GM21515 (cell line): ENCODE measurements around the gene RUNX1.

ENCODE experiments used
- ATAC-seq: cut with Tn5 transposase; IDR thresholded peaks from one replicate; pipeline ENCODE4 v1.9.1; 2021; ENCODE audit not compliant: unreplicated experiment

RUNX1 gene

DNA sequence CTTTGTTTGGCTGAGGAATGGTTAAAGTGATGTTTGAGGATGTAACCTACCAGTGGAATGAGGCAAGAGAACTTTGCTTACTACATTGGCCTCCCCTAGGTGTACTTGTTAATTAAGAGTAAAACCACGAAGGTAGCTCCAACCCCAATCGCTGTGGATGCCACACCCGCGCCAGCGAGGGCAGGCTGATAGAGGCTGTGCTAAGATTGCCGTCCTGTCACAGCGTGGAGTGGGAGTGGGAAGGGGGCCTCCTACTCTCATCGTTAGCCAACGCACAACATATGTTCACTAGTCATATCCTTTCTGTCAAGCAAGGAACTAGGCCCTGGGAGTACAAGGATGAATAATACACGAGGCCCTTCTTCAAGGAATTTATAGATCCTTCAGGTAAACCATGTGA, 99.6 kb downstream of the RUNX1 start:
- no peak for ATAC-seq

DNA sequence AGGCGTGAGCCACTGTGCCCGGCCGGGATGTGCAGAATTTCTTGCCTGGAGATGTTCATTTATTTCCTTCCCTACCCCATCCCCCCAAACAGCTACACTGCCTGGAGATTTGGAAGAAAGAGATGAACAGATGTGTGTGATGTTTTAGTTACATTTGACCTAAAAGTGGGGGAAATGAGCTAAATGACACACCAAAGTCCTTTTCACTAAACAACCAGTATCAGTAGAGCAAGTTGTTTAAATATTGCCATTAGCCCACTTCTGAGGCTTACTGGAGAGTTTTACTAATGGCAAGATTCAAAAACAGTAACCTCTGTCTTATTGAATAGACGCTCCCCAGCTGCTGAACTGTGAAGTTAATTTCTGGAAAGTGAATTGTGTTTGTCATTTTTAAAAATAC, 100.1 kb downstream of the RUNX1 start:
- no peak for ATAC-seq

DNA sequence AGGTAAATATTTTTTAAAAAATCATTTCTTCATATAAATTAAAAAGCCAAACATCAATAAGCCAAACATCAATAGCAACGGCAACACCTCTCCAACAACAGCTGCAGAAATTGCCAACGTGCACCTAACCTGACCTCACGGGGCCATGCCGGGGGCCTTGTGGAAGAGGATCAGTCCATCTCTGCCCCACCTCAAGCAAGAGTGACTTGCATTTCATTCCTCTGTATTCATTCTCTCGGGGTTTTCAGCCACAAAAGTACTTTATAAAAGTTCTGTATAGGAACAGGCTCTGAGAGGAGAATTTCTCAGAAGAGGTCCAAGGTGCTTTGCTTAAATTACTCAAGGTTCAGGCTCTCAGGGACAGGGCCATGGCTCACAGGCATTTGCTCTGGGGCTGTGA, 100.9 kb downstream of the RUNX1 start:
- ATAC-seq = no peak

DNA sequence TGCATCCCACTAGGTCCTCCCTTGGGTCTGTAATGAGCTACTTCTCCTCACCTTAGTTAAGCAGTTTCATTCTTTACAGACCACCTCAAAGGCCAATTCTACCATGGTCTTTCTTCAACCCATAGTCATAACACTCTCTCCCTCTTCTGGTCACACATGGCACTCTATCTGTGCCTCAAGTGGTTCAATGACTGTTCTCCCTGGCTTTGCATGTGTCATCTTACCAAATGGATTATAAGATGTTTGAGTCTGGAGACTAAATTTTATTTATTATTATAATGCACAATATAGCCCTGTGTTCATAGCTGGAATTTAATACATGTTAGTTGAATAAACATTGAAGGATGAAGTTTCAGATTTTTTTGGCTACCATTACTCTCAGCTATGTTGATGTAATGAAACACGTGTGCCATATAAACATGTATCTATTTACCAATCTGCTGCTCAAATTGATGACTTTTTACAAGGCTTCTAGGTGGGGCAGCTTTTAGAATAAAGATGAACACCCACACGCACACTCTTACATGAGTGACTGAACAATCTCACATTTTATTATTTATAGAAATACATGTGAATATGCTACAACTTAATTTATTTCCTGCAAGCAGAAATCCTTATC, 102.1 kb downstream of the RUNX1 start:
- ATAC-seq = no peak

DNA sequence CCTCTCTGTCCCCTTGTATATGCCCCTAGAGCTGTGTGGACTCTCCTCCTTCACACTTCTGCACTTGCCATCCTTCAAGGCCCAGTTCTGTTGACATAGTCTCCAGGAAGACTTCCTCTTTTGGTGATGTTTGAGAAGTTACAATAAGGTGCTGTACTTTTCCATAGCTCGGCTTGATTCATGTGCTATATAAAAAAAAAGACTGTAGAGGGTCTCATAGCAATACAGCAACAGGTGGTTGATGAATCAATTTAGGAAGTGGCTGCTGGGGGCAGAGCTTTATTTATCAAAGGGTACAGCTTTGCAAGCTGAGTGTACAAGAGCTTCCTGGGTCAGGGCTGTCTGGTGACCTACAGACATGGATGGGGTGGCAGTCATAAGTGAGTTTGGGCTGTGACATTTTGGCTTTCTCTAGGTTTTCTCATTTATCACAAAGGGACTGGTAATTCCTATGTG, 102.7 kb downstream of the RUNX1 start:
- ATAC-seq = no peak

DNA sequence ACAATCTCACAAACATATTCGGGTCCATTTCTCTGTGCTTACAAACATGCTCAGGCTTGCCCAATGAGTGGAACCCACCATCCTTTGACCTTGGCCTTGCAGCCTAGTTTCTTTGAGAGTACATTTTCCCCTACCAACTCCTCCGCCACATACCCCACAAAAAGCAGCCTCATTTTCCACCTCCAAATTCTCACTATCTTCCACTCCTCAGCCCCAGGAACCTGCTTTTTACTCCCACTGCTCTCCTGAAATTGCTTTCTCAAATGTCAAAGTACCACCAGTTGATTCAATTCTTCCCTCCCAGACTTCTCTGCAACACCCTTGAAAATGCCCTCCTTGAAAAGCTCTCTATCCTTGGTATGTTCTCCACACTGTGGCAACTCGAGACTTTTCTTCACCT, 103.8 kb downstream of the RUNX1 start:
- ATAC-seq = no peak

DNA sequence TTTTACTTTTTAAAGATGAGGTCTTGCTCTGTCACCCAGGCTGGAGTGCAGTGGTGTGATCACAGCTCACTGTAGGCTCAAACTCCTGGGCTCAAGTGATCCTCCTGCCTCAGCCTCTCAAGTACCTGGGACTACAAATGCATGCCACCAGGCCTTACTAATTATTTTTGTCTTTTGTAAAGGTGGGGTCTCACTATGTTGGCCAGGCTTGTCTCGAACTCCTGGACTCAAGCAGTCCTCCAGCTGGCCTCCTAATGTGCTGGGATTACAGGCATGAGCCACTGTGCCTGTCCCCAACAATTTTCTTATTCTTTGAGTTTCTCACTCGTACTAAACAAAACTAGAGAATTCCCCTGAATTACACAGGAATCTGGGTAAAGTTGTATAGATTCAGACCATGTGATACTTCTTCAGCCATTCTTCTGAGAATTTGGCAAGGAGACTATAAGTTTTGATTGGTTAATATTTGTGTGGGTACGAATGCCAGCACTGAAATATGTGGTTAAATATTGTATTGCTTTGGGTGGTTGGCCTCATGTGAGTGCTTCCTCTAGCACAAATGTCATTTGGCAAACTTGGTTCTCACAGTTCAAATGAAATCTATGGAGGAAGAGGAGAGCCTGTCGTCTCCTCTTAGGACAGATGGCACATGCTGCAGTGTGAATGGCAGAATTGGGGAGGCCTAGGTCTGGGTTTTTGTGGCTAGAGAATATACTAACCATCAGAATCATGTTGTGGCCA, 104.9 kb downstream of the RUNX1 start:
- no peak for ATAC-seq

DNA sequence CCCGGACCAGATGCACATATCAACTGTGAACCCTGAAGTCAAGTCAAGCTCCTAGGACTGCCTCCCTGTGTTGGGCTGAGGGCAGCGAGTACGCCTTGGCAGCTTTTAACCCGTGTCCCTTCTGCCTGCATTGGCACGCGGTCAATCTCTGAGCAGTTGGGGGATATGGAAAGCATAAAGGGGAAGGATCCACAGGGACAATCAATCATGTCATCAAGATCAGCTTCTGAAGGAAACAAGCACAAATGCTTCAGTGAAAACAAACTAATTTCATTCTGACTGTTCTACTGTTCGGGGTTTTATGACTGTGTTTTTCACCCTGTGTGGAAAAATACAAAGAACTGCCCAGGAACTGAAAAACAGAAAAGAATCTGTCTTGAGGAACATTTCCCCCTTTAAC, 106.2 kb downstream of the RUNX1 start:
- no peak for ATAC-seq

DNA sequence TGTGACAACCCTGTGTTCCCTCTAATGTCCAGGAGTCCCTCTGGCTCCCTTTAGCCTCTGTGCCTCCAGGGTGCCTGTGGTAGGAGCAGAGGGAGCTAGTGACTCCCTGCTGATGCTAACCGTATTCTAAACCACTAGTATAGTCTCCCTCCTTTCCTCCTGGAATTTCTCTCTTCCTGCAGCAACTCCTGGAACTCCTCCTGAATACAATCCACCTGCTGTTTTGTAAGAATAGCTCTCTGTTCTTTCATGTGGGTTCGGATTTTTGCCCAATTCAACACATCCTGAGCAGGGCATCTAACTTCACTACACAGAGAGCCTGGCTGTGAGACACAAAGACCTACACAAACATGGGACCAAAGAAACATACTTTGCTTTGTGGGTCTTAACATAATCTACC, 107.9 kb downstream of the RUNX1 start:
- ATAC-seq = no peak

DNA sequence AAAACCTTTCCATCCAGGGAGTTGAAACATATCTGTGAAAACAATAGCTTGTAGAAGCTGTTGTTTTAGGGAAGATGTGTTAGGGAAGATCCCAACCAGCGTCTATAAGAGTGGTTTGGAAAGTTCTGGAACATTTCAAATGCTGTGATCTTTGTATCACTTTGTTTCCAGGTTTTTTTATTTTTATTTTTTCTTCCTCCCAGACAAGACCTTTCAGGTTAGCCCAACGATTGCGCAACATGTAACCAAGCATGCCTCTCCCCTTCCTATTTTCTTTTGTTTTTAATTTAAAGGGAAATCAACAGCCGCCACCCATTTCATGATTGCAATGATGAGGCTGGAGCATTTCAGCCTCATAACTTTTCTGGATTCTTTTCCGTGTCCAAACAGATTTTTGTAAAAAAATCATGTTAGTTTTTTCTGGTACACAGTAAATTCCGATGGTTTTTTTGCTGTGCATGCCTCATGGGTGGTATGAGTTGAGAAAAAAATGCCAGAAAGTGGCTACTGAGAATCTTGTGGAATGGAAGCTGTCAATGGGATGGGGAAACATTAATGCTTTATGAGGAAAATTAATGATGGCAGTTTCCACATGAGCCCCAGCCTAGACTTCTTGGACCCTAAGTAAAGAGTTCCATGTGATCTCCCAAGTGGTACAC, 109.3 kb downstream of the RUNX1 start:
- no peak for ATAC-seq

DNA sequence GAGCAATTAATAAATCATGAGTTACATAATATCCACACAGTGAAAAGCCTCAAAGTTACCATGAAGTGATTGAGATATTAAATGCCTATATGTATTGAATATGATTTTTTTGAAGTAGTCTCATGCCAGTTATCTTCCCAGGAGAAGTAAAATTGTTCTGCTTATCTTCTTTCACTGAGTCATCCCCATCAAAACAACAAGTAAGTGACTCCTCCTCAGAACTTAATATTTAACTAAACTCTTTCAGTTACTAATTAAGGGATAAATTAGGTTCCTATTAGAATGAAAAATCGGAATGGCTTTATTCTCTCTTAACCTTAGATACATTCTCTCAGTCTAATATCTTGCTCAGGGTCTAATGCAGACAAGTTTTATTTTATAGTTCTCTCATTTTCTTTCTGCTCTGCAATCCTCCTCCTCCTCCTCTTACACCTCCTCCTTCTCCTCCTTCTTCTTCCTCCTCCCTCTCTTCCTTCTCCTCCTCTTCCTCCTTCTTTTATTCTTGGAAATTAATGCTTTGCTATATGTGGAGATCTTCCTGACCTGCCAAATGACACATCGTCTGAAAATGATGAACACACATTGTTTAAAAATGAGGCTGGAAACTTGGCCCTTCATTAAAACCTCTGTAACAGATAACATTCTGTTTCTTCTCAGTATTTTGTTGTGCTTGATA, 110.9 kb downstream of the RUNX1 start:
- no peak for ATAC-seq

DNA sequence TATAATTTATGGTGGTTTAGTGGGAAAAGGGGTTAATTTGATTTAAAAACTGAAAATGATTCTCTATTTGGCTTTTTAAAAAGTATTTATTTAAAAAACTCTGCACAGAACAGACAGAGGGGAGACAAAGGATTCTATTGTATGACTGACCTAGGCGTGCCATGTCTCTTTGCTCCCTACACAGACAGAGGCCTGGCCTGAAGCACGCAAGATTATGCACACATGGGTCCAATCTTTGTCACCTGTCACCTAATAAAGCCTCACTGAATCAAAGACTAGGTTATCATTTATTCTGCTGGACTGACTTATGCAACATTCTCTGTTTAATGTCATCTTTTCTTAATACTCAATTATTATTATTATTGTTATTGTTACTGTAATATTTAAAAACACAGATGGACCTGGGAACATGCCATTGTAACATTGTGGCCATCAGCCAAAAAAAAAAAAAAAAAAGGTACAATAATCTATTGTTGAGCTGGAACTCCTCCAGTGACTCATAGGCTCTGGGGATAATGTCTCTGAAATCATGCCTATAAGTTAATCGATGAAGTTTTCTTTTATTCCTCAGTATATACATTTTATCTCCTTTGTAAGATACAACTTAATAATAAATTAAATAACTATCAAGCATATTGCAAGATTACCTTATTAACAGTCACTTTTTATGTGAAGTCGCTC, 112.1 kb downstream of the RUNX1 start:
- no peak for ATAC-seq

DNA sequence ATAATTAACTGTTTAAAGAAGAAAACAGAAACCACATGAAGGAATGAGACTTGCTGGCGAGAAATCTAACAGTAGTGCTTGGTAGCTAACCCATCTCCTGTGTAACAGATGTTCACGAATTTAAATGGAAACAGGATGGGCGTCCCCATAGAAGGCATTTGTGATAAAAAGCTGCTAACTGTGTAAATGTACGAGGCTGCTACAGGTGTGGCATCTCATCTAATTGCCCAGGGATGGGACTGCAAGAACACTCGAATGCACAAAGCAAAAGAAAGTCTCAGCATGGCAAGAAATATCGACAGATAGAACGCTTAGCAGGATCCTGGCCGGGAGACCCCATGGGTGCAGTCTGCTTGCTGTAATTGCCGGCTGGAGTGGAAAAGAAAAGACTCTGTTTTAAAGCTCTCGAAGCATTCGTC, 112.7 kb downstream of the RUNX1 start:
- no peak for ATAC-seq

DNA sequence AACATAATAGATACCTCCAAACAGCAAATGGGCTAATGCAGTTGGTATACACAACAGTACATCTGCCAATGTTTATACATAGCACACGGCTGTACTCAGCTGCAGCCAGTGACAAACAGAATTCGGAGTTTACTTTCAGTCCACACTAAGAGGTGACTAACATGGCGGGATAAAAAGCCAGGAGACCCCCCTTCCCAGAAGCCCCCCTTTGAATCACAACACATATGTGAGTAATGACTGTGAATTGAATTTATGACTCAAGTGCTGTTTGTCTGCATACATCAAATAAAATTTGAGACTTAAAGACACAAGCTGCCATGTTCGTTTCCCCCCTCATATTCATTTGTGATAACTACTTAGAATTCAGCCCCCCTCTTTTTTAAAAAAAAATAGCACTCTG, 113.2 kb downstream of the RUNX1 start:
- ATAC-seq = no peak

DNA sequence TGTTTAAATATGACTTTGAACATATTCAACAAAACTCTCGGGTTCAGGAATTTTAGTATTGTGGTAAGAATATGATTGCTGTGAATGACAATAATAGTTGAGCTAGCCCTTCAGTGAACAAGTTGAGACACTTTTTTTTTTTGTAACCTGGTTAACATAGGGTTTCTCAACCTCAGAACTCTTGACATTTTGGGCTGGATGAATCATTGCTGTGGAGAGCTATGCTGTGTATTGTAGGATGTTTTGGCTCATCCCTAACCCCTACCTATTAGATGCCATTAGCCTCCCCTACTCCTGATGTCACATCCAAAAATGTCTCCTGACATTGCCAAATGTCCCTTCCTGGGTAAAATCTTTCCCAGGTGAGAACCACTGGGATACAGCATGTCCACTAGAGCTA, 113.7 kb downstream of the RUNX1 start:
- no peak for ATAC-seq

DNA sequence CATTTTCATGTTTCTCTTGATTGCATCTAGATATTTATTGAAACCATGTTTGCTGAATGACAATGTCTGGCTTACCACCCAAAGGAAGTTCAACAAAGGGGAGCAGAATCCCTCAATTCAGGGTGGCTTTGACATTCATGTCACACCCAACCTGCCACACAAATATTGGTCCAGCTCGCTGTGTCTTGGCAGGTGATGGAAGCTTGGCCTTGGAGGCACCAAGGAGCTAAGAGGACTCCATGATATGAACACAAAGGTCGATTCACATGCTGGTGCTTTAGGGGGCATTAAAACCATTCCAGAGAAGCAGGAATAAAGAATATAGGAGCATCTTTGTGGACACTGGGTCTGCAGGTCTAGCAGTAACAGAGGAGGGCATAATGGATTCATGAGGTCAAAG, 114.8 kb downstream of the RUNX1 start:
- ATAC-seq = no peak

DNA sequence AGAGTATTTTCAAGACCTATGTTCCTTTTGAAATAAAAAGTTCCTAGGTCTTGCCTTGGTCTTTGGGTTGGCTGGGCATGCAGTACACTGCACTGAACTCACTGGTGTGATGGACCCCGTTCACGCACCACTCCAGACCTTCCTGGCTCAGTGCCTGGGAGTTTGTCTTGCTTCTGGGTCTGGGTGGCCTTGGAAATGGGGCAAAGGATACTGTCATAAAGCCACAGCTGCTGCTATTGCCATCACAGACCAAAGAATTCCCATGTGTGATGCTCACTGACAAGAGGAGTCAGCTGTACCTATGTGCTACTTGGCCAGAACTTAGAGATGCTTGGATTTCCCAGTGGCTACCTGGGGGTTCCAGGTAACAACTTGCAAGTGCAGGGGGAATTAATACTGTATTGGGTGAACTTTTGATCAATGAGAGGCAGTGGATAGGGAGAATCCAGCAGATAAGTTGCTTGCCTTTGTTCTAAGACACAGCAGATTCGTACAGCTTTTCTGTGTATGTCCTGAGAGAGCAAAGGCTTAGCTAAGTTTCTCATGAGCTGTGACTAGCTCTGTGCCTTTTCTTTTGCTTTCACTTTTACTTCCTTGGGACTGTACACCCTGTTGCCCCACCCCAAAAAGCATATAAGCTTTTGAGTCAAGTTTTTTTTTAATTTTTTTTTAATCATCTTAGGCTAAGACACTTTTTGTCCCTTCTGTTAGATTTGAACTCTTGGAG, 115.3 kb downstream of the RUNX1 start:
- ATAC-seq = no peak

DNA sequence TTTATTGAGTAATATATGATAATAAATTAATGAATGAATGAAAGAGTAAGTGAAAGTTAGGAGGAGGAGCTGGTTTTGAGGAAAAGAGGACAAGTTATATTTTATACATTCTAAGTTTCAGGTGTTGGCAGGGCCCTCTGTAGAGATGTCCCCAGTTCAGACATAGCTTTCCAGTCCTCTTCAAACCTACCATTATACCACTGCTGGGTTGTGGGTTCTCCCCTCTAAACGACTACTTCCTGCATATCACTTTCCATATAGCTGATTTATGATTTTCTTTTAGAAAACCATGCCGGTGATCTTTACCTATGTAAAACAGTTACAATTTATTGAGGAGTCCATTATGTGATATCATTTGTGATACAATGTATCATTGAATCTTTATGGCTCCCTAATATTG, 116.9 kb downstream of the RUNX1 start:
- ATAC-seq = no peak

DNA sequence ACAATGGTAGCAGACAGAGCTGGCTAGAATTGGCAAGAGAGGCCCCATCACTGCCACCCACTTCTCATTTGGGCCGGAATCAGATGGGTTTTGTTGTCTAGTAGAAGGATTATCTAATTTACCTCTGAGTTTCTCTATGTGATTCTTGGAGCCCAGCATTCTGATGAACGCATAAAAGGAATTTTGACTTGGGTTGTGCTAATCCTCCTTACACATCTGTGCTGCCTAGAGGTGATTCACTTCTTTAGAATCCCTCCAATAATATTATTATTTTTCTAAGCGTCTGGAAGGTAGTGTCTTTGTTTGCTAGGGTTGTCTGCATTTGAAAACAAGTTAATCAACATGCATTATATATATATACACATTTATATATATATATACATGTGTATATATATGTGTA, 118.1 kb downstream of the RUNX1 start:
- no peak for ATAC-seq

DNA sequence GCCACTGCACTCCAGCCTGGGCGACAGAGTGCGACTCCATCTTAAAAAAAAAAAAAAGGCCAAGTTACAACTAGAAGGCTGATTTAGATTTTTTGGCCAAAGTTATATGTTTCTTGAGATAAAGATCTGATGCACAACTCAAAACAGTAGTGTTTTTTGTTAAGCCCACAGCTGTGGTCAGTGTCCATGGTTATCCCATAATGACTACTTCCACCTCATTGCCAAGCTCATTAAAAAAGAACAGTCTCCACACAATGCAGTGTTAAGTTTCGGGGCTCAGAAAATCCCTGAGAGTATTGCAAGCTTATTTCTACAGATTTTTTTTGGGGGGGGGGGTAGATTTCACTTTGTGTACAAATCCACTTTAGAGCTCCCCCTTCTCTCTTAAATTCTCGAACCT, 120.5 kb downstream of the RUNX1 start:
- ATAC-seq = no peak

DNA sequence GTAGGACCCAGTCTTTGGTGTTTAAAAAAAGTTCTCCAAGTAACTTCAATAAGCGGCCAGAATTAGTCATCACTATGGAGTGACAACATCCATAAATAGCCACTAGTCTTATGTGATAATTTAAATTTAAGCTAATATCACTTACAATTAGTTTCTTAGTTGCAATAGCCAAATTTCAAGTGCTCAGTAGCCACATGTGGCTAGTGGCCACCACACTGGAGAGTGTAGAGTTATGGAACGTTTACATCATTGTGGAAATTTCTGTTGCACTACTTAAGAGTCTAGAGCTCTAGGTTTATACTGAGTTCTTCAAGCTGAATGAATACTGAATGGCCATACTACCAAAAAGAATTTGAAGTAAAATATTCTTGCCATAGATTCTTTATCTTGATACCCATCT, 121.1 kb downstream of the RUNX1 start:
- ATAC-seq = no peak
